Stimulated activated CD4-positive, alpha-beta T cell treated with anti-CD3 and anti-CD28 coated beads, Interleukin-12 subunit alpha, Interleukin-12 subunit beta, amount 100 ng/mL, for 48 hours (primary cell): ENCODE measurements around the gene MRGPRG.

Experiments
- DNase-seq, 3 donors: peaks; one replicate each; pipeline ENCODE4 v3.0.0-alpha.2; 2020; ENCODE audit warnings: low read depth in 2 of 3, low spot score in 1 of 3

MRGPRG gene

DNA sequence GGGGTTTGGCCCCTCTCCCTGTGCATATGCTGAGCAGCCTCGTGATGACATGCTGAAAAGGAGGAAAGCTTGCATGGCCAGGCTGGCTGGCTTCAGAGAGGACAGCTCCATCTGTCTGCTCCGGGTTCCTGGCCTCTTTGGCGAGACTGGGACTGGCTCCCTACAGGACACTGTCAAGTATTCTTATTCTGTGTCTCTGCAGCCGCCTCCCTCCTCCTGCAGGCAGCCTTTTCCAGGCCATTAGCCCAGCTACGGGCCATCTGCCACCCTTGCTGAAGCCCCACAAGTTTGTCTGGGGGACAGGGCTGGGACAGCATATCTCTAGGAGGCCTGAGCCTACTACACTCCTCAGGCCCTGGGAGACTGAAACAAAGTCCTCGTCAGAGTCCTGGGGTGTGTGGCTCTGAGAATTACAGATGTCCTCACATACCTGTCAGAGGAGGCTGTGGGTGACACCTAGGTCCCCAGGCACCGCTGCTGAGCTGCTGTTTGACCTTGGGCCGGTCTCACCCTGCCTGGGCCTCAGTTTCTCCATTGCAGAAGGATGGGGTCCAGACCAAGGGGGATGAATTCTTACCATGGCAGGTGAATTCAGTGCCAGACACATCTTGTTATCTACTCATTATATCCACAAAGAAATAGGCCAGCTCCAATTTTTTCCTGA lies 11.0 kb downstream of the MRGPRG start:
- no peak for DNase-seq

DNA sequence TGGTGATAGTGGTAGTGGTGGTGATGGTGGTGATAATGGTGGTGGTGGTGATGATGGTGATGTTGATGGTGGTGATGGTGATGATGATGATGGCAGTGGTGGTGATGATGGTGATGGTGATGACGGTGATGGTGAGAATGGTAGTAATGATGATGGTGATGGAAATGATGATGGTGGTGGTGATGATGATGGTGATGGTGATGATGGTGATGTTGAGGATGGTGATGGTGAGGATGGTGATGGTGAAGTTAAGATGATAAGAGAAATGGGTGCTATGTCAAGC lies 11.8 kb downstream of the MRGPRG start:
- no peak for DNase-seq

GRCh38 chr11:3206156-3206921 lies 12.3 kb downstream of the MRGPRG start:
- no peak for DNase-seq

DNA sequence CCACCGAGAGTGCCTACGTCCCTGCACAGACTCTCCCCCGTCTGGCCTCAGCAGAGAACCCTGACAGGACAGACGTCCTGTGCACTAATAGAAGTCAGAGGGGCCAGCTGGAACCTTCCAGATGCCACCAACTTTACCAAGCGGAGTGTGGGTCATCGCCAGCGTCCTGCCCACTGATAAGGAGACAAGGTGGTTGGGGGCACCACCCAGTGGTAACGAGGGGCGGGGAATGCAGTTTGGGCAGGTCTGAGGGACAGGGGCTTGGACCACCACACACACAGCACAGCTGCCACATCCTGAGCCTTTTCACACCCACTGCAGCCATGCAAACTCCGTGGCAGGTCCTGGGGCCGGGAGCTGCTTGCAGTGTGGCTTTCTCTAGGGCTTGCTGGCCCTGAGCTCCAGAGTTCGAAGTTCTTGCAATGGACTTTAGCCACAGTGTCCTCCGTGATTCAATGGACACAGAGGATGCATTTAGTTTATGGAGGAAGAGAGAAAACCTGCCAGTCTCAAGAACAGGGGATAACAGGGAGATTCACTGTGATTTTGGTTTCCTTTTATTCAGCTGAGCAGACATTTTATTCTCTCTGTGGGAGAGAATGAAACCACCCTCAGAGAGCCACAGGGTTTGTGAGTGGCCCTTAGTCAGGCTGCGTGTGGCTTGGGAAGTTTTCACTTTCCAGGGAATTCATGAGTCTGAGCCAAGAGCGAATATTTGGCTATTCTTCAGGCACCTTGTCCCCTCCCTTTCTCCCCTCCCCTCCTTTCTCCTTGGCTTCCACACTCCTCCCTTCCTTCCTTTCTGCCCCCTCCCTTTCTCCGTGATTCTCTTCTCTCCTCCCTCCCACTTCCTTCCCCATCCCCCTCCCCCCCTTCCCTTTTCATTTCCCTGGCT lies 13.1 kb downstream of the MRGPRG start:
- DNase-seq, result no peak

DNA sequence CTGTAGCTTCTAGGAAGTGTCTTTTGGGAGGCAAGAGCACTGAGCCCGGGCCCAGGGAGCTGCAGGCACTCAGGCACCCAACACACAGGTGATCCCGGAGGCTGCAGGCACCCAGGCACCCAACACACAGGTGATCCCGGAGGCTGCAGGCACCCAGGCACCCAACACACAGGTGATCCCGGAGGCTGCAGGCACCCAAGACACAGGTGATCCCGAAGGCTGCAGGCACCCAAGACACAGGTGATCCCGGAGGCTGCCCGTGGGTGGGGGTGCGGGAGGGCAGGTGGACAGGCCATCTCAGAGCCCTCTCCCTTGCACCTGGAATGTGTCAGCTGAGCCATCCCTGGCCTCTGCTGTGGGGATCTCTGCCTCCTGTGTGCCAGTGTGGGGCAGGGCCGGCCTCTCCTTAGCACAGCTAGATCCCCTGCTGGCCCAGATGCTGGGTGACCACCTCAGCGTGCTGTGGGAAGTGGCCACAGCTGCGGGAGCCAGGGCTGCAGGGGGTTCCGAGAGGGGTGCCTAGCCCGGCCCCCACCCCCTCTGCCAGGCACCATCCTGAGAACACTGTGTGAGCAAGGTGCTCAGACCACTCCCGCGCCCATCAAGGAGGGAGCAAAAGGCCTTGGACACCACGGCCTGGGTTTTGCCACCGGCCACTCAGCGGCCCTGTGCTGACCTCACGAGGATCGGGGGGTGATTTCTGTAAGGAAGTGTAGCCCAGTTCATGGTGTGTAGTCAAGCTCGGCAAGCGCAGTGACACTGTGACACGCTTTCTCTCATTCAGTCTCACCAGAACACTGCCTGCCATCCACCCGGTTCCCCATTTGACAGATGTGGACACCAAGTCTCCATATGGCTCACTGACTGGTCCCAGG lies 14.2 kb downstream of the MRGPRG start:
- no peak for DNase-seq

DNA sequence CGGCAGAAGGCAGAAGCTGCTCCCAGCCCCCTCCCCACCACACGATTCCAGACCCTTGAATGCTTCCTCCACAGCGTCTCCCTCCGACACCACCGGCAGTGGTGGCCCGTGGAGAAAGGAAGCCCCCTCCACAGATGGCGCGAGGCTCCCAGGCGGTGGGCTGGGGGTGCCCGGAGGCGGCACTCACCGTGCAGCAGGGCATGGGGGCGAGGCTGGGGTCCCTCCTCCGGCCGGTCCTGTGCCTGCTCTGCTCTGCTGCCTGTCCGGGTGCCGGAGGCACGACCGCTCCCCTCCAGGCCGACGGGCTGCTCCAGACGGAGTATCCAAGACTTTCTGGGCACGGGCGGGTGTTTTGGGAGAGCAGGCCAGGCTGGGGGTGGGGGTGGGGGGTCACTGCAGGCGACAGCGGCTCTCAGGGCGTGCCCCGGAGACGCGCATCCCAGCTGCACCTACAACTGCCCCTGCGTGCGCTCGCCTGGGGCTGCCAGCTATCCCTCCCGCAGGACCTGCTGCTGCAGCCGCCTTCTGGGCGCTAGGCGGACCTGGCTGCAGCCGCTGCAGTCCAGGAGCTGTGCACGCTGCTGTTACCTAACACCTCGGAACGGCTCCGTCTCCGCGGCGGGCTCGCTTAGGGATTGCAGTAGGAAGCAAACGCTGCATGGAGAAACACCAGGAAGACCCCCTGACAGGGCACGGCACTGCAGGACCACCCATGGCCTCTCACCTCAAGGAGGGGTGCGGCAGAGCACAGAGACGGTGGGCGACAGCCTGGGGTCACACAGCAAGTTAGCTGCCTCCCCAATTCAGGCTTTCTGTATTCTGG lies 15.2 kb downstream of the MRGPRG start:
- no peak for DNase-seq

- no peak for DNase-seq
Measured at GRCh38 chr11:3202759-3203158, 15.9 kb downstream of the MRGPRG start.

GRCh38 chr11:3202305-3202704 lies 16.3 kb downstream of the MRGPRG start:
- no peak for DNase-seq

GRCh38 chr11:3201677-3202181 lies 16.9 kb downstream of the MRGPRG start:
- DNase-seq, result no peak

- DNase-seq, result no peak
Measured at GRCh38 chr11:3201112-3201581, 17.5 kb downstream of the MRGPRG start.

DNA sequence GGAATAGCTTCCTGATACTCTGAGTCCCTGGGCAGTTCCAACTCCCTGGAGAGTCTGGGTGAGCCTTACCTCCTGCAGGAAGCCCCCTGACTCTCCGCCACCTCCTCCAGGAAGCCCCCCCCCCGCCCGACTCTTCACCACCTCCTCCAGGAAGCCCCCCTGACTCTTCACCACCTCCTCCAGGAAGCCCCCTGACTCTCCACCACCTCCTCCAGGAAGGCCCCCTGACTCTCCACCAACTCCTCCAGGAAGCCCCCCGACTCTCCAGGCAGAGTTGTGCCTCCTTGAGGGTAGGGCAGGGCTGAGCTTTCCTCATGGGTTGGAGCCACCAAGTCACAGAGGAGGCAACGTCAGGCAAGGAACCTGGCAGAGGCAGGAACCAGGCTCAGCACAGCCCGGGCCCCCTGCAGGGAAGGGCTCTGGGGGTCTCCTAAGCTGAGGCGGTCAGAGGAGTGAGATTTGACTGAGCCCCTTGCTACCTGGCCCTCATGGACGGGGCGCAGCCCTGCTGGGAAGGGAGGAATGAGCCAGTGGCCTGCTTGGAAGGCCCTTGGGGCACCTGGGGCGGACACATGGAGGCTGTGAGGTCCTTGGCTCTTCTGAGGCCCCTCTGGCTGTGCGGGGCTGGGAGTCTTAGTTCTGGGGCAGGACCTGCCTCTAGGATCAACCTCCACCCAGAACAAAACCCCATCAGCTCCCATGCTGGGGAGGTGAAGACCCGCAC lies 18.1 kb downstream of the MRGPRG start:
- DNase-seq, result no peak

DNA sequence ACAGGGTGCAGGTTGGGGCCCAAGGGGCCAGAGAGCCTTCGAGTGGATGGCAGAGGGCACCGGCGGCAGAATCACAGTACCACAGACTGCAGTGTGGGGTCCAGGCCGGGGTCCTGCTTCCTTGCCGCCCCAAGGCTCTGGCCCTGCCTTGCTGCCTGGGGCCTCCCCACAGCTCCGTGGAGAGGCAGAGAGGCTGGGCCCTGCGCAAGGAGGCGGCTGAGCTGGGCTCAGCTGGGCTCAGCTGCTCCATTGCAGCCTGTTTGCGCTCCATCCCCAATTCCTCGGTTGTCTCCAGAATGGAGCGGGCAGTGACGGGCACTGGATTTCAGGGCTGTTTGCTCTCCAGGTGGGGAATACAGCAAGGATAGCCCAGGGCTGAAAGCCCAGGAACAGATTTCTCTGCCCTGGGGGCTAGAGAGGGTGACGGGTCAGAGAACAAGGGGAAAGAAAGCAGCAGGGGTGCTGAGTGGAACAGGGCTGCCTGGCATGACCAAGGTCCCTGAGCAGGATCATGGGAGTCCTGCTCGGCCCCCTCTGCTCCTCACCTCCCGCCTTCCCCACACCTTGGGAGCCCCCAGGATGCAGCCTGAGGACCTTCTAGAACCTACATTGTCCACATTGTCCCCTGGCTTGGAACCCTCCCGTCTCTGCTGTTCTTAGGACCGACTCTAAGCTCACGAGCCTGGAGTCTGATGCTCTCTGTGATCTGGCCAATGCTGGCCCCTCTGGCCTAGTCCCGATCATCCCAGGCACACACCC lies 18.9 kb downstream of the MRGPRG start:
- DNase-seq, result no peak

DNA sequence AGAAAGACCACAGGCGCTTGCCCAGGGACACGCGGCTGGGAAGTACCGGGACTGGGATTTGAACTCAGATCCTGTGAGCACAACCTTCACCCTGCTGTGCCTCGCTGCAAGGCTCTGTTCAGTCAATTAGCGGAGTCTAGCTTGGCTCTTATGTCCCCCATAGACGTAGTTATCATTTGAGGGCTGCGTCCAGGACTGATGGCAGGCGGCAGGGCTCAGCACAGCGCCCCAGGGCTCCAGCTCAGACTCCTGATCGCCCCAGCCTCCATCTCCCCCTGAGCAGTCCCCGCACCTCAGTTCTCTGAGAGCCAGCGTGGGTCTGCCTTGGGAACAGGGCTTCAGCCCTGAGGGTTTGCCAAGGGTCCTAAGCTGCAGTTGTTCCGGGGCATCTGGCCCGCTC lies 19.8 kb downstream of the MRGPRG start:
- no peak for DNase-seq

DNA sequence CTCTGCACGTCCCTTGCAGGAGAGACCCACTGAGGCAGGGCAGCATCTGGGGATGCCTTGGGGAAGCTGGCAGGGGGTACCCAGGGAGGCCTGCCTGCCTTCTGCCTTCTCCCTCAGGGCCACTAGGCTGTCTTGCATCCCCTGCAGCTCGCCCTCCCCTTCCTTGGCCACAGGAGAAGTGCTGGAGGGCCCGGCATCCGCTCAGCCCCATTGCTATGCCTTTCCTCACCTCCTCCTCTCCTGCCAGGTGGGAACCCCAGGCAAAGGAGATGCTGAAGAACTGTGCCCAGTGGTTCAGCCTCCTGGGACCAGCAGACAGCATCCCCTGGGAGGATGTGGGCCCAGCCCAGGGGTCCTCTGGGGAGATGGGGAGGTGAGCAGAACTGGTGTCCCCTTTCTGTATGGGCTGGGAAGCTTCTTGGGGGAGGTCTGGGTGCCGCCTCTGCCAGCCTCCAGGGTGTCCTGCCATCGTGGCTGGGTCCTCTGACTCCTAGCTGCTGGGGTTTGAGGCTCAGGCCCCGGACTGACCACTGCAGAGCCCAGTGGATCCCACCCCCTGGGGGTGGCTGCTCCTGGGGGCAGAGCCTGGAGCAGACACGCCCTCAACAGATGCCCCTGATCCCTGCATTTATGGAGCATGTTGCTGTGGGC lies 20.6 kb downstream of the MRGPRG start:
- DNase-seq, result no peak

GRCh38 chr11:3197044-3197695 lies 21.4 kb downstream of the MRGPRG start:
- DNase-seq, result no peak

- no peak for DNase-seq
Measured at GRCh38 chr11:3196161-3197043, 22.2 kb downstream of the MRGPRG start.
